HUDEP-2 (cell line): ENCODE data around the gene NRF1.
A peak's percentile ranks its signal among the peaks of the same experiment; 100 is the strongest.
"Not testable (repeated sequence)": the region's sequence is repeated elsewhere in the genome, so short reads cannot be mapped to it uniquely, and the experiment has no call there.

ENCODE experiments used
- DNase-seq, 76 experiments: peaks; one replicate each; lab custom pipeline; 2025; ENCODE audit not compliant: unreplicated experiment in 76 of 76; lab: John Stamatoyannopoulos, UW

NRF1 gene

GRCh38 chr7:129643550-129644170 is 32.1 kb downstream of the NRF1 start:
- no peak for DNase-seq

- peak in 5 of 76 experiments; percentile 9 to 34 (median 16) for DNase-seq
These were observed 33.2 kb downstream of the NRF1 start for GRCh38 chr7:129644634-129645230.

- no peak for DNase-seq
These were observed 35.0 kb downstream of the NRF1 start for GRCh38 chr7:129646369-129647021.

- no peak for DNase-seq
These were observed 37.7 kb downstream of the NRF1 start for GRCh38 chr7:129649128-129649690.

DNA sequence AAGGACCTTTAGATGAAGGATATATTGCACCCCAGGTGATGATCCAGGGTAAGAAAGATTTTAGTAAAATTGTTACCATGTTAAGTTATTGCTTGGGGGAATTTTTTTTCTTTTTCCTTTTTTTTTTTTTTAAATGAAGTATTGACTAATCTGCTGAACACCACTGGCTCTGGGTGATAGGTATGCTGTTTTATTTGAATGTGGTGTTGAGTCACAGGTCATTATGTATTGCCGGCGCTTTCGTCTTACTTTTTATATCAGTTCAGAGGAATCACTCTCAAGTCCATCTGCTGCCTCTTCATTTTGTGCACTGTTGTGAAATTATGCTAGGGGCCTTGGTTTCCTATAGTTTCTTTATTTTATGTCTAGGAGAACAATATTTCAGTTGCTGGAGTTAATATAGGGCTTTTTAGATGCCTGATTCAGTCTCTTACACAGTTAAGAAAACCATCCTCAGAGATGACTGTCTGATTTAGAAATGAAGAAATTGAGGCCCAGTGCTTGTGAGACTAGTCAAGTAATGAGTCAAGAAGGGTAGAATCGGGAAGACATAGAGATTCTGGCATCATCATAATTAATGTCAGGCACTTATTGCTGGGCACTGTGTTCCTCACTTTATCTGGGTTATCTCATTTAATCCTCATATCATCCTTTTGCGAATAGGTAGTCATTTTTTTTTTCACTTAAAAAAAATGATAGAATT is 38.7 kb downstream of the NRF1 start:
- no peak for DNase-seq

GRCh38 chr7:129652914-129653313 is 41.4 kb downstream of the NRF1 start:
- DNase-seq, result no peak

- DNase-seq, result no peak
These were observed 44.3 kb downstream of the NRF1 start for GRCh38 chr7:129655811-129656210.

DNA sequence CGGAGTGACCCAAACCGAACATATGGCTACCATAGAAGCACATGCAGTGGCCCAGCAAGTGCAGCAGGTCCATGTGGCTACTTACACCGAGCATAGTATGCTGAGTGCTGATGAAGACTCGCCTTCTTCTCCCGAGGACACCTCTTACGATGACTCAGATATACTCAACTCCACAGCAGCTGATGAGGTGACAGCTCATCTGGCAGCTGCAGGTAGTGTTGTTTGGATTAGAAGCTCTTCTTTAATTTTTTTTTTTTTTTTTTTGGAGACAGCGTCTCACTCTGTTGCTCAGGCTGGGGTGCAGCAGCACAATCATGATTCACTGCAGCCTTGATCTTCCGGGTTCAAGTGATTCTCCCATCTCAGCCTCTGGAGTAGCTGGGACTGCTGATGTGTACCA is 45.8 kb downstream of the NRF1 start:
- no peak for DNase-seq

GRCh38 chr7:129659907-129660306 is 48.4 kb downstream of the NRF1 start:
- not testable (repeated sequence) for DNase-seq

DNA sequence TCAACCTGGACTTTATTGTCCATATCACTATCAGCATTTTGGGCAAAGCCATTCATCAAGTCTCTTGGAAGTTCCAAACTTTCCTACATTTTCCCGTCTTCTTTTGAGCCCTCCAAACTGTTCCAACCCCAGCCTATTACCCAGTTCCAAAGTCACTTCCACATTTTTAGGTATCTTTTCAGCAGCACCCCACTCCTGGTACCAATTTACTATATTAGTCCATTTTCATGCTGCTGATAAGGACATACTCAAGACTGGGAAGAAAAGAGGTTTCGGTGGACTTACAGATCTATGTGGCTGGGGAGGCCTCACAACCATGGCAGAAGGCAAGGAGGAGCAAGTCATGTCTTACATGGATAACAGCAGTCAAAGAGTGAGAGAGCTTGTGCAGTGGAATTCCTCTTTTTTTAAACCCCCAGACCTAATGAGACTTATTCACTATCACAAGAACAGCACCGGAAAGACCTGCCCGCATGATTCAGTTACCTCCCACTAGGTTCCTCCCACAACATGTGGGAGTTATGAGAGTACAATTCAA is 50.2 kb downstream of the NRF1 start:
- no peak for DNase-seq

GRCh38 chr7:129663240-129663639 is 51.7 kb downstream of the NRF1 start:
- not testable (repeated sequence) for DNase-seq

DNA sequence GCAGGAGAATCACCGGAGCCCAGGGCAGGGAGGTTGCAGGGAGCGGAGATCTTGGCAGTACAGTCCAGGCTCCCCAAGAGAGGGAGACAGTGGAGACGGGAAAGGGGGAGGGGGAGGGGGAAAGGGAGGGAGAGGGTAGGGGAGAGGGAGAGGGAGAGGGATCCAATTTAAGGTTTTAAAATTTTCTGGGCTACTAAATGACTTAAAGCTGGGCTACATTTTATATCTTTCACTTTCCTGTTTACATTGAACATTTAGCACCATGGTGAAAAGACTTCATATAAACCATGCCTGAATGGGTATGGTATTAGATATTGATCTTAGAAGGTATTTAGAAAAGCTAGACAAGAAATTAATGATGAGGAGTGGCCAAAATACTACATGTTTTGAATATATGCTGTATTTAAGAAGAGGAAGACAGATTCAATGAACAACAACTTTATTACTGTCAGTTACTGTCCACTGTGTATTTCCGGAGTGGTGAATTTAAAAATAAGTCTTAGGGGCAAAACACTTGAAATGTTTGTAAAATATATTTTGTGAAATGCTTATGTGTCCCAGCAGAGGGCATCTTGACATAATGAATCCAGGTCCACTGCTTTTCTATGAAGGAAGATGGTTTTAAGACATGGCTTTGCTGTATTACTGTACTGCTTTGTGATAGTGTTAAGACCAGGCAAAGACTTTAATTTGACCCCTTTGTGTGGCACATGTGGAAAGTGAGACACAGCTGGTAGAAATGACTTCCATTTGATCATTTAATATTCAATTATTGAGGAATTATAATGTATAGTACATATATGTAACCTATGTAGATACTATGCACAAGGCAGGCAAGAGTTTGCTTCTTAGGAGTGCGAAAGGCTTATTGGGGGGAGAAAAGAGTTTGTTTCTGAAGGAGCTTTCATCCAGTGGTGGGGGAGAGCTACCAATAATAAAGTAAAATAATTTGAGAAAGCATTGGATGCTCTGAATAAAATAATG is 52.8 kb downstream of the NRF1 start:
- peak in 19 of 76 experiments; percentile 5 to 52 (median 16) for DNase-seq

- DNase-seq, result no peak
These were observed 53.5 kb downstream of the NRF1 start for GRCh38 chr7:129665013-129665401.

- DNase-seq, result no peak
These were observed 55.6 kb downstream of the NRF1 start for GRCh38 chr7:129667116-129667515.

DNA sequence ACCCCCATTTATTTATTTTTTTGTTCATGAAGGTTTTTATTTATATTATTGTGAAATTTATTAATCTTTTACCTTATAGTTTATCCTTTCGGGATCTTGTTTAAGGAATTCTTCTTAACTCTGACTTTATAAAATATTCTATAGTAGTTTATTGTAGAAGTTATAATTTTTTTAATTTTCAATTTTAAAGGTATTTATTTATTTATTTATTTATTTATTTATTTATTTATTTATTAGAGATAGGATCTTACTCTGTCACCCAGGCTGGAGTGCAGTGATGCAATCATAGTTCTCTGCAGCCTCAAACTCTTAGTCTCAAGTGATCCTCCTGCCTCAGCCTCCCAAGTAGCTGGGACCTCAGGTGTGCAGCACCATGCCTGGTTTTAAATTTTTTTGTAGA is 56.0 kb downstream of the NRF1 start:
- no peak for DNase-seq

- no peak for DNase-seq
These were observed 58.4 kb downstream of the NRF1 start for GRCh38 chr7:129669901-129670300.

DNA sequence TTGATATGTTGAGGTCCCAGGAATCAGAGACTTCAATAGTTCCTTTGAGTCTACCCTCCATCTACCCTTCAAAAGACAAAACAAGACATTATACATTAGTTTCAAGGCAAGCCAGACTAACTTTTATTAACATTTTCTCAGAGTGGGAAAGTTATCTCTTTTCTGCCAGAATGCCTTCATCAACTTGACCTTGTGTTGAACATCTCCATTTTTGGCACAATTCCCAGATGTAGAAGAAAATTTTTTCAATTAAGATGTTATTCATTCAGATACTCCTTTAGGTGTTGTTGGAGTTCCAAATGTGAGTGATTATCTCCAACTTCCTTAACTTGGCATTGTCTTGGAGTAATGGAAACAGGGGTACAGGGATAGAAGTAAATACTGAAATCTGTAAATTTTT is 59.1 kb downstream of the NRF1 start:
- DNase-seq, result peak in 11 of 76 experiments; percentile 3 to 35 (median 17)

- DNase-seq, result no peak
These were observed 59.7 kb downstream of the NRF1 start for GRCh38 chr7:129671266-129671665.

- not testable (repeated sequence) for DNase-seq
These were observed 63.0 kb downstream of the NRF1 start for GRCh38 chr7:129674475-129674874.

DNA sequence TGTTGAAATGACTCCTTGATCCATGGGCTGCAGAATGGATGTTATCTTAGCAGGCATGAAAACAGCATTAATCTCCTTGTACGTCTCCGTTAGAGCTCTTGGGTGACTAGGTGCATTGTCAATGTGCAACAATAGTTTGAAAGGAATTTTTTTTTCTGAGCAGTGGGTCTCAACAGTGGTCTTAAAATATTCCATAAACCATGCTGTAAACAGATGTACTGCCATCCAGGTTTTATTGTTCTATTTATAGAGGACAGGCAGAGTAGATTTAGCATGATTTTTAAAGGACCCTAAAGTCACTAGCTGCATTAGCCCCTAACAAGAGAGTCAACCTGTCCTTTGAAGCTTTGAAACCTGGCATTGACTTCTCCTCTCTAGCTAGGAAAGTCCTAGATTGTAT is 64.0 kb downstream of the NRF1 start:
- no peak for DNase-seq
